SU-DHL-6 (cell line): ENCODE results near the gene ACTN3.

ENCODE experiments used
- EZH2phosphoT487 ChIP-seq: fragments of 200-600 bp; sonication (generic), shearing (Covaris generic); conservative IDR thresholded peaks from 2 replicates; pipeline ENCODE4 v1.6.1; 2018; ENCODE audit warnings: mild to moderate bottlenecking, antibody characterized with exemption, low read length, moderate library complexity, mixed read lengths
- TF ChIP-seq, protein P1 (sequence below): fragments of 200-600 bp; sonication (generic); IDR thresholded peaks from one replicate; pipeline ENCODE4 v1.5.1; 2017; ENCODE audit warnings: antibody characterized with exemption, mild to moderate bottlenecking, low read length, moderate library complexity; ENCODE audit not compliant: insufficient read depth, poor library complexity, severe bottlenecking

DNA sequence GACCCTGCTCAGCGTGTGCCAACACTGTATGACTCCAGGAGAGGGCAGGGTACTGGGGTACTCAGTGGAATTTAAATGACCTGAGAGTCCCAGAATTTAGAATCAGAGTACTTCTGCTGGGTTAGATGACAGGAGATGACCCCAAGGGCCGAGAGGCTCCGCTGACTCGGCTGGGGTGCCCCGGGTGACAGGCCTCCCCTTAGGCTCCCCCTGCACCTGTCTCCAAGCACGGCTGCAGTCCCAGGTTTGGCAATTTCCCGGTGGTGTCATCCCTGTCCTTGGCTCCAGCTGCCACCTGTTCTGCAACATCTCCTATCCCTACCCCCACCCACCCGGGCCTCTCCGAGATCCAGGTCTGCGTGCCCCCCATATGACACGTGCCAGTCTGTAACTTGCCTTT lies 1.3 kb downstream of the ACTN3 start:
- TF ChIP-seq, protein P1, sequence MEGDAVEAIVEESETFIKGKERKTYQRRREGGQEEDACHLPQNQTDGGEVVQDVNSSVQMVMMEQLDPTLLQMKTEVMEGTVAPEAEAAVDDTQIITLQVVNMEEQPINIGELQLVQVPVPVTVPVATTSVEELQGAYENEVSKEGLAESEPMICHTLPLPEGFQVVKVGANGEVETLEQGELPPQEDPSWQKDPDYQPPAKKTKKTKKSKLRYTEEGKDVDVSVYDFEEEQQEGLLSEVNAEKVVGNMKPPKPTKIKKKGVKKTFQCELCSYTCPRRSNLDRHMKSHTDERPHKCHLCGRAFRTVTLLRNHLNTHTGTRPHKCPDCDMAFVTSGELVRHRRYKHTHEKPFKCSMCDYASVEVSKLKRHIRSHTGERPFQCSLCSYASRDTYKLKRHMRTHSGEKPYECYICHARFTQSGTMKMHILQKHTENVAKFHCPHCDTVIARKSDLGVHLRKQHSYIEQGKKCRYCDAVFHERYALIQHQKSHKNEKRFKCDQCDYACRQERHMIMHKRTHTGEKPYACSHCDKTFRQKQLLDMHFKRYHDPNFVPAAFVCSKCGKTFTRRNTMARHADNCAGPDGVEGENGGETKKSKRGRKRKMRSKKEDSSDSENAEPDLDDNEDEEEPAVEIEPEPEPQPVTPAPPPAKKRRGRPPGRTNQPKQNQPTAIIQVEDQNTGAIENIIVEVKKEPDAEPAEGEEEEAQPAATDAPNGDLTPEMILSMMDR, result no peak
- no peak for TF ChIP-seq EZH2phosphoT487
